NCI-H82 treated with DMSO at 0.1 percent for 48 hours (cell line): Measurements from ENCODE around the gene CADPS2.

ENCODE experiments used
- DNase-seq: peaks from one replicate; lab custom pipeline; 2025; ENCODE audit not compliant: unreplicated experiment; lab: John Stamatoyannopoulos, UW

The CADPS2 gene

GRCh38 chr7:122467661-122468449 lies 418.4 kb downstream of the CADPS2 start:
- no peak for DNase-seq

GRCh38 chr7:122465296-122465695 lies 421.0 kb downstream of the CADPS2 start:
- no peak for DNase-seq

DNA sequence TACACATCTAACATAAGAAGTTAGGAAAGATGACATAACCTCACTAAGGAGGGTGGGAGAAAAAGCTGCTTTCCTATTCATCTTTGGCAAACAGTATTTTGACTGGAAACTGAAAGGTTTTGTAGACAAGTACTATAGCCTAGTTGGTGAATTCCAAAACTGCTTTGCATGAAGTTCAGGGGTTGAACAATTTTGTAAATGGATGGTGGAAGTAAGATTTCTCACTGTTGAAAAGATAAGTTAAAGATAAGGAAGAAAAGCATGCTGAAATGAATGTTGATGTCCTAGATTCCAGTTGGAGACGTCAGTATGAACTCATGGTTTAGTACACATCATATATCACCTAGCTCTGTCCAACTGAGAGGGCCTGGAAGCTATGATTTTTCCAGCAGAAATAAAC lies 422.6 kb downstream of the CADPS2 start:
- no peak for DNase-seq

DNA sequence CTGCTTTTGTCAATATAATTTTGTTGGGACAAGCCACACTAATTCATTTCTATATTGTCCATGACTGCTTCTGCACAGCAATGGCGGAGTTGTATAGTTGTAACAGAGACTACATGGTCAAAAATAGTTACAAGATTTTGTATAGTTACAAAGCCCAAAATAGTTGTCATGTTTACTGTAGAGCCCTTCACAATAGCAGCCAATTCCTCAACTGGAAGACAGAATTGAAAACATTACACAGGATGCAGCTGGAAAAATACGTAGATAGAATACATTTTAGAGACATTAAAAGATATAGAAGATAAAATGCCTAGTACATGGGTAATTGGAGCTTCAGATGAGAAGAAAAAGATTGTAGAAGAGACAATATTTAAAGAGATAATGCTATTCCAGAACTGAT lies 425.3 kb downstream of the CADPS2 start:
- no peak for DNase-seq

DNA sequence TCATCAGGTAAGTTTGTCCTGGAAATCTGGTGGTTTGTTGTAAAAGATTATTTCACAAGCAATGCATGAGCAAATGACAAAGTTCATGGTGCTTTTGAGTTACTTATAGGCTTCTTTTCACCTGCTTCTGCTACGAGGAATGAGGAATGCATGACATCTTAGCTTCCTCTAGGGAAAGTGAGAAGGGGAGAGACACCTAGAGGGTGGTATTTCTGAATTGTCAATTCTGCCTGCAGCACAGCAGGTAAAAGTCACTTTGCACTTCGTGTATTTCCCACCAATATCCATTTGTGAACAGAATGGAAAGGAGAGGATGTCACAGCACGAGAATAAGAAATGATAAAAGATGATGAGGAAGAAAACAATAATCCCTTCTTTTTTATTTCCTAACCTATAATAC lies 428.3 kb downstream of the CADPS2 start:
- no peak for DNase-seq

GRCh38 chr7:122457325-122457724 lies 428.9 kb downstream of the CADPS2 start:
- DNase-seq = no peak

DNA sequence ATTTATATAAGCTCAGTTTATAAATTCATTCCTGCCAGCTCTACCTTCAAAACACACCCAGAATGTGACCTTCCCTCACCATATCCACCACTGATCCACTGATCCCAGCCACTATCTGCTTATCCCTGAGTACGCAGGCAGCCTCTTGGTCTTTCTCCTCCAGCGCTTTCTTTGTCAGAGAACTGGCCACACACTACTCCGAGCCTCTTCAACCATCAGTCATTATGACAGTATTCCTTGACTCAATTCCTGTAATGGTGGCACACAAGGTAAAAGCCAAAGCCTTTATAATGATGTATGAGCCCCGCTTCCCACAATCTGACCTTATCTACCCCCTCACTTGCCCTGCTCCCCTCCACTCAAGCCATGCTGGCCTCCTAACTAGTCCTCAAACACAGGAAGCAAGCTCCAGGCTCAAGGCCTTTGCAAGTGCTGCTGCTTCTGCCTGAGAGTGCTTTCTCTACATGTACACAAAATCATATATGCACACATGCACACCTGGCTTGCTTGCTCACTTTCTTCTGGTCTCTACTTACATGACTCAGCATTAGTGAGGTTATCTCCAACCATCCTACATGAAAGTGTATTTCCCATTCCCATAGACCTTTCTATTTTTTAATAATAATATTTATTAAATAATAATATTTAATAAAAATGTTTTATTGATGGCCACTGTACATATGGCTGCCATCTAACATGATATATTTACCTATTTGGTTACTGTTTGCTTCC lies 431.3 kb downstream of the CADPS2 start:
- DNase-seq = no peak

DNA sequence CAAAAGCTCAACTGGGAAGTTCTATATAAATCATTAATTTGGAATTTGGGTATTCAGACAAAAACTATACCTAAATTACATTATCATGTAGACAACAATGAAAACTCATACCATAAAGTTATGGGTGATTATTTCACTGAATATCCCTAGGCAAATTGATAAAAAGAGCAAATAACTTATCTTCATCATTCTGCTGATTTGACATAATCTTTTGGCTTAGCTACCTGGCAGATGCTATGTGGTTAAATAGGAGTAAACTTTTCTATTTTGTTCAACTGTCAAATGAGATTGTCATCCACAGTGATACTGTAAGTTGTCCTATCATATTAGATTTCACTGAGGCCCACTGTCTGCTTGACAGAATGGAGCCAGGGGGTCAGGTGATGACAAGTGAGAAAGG lies 432.8 kb downstream of the CADPS2 start:
- no peak for DNase-seq

DNA sequence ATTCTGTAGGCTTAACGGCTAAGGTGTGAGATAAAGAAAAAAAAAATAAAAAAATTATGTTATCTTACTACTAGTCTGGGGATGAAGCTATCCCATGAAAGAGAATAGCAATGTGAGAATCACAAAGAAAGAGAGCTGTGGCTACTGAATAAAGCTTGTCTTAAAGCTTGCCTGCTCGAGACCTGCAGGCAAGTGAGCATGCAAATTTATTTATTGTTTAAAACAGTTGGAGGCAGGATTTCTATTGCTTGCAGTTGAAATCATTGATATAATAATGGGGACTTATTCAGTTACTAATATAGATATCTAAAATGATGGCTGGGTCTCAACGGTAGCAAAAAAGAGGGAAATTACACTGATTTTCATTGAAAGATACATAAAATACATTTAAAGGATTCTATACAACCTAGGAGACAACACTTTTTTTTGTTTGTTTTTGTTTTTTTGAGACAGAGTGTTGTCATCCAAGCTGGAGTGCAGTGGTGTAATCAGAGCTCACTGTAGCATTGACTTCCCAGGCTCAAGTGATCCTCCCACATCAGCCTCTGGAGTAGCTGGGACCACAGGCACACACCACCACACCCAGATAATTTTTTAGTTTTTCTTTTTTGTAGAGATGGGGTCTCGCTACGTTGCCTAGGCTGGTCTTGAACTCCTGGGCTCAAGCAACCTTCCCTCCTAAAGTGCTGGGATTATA lies 437.2 kb downstream of the CADPS2 start:
- no peak for DNase-seq

GRCh38 chr7:122442929-122443328 lies 443.3 kb downstream of the CADPS2 start:
- DNase-seq = no peak

- no peak for DNase-seq
Measured at GRCh38 chr7:122438492-122438891, 447.8 kb downstream of the CADPS2 start.

- DNase-seq = no peak
Measured at GRCh38 chr7:122438006-122438405, 448.3 kb downstream of the CADPS2 start.

DNA sequence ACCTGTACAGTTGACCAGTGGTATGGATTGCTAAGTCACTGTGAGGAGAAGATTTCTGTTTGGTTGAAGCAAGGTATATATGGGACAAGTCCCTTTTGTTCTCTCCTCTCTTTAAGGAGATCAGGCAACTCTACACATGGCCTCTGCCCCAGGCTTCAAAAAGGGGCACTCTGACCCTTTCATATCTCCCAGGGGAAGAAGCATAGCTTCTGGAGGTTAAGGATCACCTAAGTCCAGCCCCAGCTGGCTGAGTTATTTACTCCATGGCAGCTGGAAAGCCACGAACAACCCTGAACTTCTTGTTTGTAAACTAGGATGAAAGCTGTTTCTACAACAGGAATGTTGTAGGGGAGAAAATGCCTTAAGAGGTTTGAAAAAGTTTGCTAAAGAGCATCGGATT lies 452.5 kb downstream of the CADPS2 start:
- DNase-seq = no peak

DNA sequence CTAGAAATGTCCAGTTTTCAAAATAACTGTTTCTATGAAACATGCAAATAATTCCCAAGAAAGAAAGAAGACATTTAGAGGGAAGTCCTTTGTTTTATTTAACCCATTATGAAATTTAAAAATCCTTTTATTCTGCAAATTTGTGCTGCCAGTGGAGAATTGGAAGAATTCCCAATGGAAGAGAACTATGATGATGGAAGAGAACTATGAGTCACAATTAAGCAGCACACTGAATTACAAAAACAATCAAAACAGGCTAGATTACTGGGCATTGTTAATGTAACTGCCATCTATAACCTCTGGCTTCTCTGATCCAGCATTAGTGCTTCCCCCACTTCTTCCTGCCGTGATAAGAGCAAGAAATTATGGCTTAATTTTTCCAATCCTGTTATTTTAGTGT lies 455.6 kb downstream of the CADPS2 start:
- DNase-seq = no peak

- no peak for DNase-seq
Measured at GRCh38 chr7:122429926-122430325, 456.3 kb downstream of the CADPS2 start.

DNA sequence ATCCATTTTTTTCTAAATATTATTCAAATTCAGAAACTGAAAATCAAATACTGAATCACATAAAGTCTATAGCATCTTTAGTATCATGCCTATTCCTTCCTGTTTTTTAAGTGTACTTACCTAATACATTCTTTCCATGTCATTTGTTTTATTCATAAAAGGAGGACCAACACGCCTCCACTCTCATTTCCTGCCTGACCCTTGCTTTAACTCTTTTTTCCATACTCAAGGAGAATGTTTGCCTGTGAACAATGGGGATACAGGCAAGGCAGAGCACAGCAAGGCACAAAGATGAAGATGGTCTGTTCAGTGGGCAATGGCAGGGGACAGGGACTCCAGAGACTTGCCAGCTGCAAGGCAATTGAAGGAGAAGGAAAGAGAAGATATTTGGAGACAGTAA lies 460.5 kb downstream of the CADPS2 start:
- no peak for DNase-seq

DNA sequence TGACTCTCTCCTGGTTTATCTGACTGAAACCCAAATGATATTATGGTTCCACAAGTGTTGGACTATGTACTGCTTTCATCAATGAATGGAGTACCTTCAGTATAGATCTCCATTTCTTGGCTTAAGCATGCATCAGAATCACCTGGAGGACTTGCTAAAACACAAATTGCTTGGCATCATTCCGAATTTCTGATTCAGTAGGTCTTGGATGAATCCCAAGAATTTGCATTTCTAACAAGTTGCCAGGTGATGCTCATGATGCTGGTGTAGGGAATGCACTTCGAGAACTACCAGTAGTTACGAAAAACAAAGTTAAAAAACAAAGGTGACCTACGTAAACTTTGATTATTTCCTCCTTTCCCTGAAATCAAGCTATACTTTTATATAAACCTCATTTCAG lies 462.7 kb downstream of the CADPS2 start:
- DNase-seq = no peak

GRCh38 chr7:122416336-122416735 lies 469.9 kb downstream of the CADPS2 start:
- no peak for DNase-seq

- no peak for DNase-seq
Measured at GRCh38 chr7:122415510-122415909, 470.8 kb downstream of the CADPS2 start.

DNA sequence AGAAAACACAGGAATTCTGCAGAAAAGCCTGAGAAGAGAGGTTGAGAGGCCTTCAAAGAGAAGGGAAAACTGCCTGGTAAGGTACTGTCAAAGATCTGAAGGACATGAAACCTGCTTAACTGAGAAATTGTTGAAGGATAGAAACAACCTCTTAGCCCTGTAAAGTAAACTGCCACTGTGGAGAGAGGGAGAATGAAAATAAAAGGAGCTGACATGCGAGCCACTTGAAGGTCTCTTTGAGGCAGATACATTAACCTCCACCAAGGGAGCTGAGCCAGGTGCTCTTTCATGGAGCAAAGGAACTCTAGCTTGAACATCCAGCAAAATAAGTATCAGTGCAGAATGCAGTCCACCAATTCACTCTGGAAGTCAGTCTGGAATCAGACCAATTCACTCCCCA lies 472.9 kb downstream of the CADPS2 start:
- DNase-seq = no peak

DNA sequence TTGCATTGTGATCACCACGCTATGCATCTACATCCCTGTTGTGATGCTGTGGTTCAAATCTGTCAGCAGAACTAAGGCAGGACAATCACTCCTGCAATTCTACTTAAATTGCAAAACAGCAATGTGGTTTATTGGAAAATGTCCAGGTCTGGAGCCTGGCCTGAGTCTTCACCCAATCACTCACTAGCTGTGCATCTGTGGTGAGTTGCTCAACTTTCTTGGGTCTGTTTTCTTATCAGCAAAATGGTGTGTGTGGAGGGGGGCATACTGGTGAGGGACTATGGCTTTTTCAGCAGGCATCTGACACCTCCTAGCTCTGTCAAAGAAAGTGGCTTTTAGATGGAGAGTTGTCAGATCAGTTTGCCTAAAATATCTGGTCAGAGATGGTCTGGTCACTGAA lies 473.4 kb downstream of the CADPS2 start:
- no peak for DNase-seq

- DNase-seq = no peak
Measured at GRCh38 chr7:122412441-122412840, 473.8 kb downstream of the CADPS2 start.
